ENCODE results near the gene SPINT1.
A peak's percentile ranks its signal among the peaks of the same experiment; 100 is the strongest.
"Not testable (repeated sequence)": the region's sequence is repeated elsewhere in the genome, so short reads cannot be mapped to it uniquely, and the experiment has no call there.

SPINT1 gene

GRCh38 chr15:40830884-40831283 is 13.0 kb upstream of the SPINT1 start:
- DNase-seq = no peak

DNA sequence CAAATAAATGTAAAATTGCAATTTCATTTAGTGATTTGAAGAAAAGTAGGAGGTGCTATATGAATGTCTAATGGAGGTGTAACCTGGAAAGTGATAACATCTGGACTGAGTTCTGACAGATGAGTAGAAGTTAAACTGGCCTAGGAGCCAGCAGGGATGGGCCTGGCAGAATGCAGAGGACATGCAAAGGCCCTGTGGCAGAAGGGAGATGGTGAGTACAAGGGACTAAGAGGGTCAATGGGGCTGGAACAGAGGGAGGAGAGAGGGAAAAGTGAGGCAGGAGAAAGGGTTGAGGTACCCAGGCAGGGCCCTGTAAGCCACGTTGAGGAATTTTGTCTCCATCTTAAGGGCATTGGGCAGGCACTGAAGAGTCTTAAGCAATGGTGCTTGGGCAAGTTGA is 12.0 kb upstream of the SPINT1 start:
- DNase-seq = no peak

GRCh38 chr15:40832903-40833302 is 10.9 kb upstream of the SPINT1 start:
- no peak for DNase-seq

DNA sequence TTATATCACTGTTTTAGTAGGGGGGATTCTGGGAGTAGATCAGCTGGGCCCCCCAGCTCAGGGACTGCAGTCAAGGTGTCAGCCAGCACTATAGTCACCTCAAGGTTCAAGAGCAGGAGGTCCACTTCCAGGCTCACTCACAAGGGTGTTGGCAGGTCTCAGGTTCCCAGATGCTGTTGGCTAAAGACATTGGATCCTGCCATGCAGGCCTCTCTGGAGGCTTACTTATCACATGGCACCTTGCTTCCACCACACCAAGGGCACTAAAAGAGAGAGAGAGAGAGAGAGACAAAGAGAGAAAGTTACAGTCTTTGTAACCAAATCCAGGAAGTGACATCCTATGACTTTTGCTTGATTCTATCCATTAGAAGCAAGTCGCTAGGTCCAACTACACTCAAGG is 7.8 kb upstream of the SPINT1 start:
- no peak for DNase-seq

DNA sequence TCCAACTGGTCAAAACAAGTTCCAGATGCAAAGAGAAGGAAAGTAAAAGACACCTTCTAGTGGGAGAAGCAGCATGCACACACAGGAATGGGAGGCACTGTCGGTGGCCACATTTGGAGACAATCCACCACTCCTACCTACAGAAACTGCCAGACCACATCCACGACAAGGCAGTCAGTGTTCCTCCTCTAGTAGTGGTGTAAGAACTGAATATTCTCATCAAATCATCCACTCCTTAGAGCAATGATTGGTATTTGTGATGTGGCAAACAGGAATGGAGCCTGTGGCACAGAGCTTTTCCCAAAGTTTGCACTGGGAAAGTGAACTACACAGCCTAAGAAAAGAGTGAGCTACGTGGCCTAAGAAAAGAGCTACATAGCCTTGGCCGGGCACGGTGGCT is 5.1 kb upstream of the SPINT1 start:
- DNase-seq = no peak

DNA sequence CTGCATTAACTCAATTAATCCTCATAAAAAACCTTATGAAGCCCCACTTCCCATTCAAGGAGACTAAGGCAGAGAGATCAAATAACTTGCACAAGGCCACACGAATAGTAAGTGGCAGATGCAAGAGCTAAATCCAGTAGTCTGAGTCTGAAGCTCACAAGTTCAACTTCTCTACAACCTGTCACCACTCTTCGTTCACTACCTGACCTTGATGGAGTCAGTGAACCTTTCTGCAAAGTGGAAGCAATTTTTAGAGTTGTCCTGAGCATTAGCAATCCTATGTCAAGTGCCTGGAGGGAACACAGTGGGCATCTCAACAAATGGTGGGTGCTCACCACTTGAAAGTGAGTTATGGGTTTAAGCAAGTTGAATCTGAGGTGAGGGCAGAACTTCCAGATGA is 2.1 kb upstream of the SPINT1 start:
- no peak for DNase-seq

GRCh38 chr15:40843261-40843884 is 475 bp upstream of the SPINT1 start:
- no peak for DNase-seq

DNA sequence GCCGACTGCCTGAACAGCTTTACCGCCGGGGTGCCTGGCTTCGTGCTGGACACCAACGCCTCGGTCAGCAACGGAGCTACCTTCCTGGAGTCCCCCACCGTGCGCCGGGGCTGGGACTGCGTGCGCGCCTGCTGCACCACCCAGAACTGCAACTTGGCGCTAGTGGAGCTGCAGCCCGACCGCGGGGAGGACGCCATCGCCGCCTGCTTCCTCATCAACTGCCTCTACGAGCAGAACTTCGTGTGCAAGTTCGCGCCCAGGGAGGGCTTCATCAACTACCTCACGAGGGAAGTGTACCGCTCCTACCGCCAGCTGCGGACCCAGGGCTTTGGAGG is 815 bp downstream of the SPINT1 start:
- DNase-seq = no peak

DNA sequence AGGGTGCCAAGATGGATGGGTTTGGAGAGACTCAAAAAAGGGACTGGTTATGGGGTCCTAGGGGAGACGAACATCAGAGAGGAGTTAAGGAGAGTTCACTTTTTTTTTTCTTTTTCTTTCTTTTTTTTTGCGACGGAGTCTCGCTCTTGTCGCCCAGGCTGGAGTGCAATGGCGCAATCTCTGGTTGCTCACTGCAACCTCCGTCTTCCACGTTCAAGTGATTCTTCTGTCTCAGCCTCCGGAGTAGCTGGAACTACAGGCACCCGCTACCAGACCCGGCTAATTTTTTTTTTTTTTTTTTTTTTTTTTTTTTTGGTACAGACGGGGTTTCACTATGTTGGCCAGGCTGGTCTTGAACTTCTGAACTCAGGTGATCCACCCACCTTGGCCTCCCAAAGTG is 1.2 kb downstream of the SPINT1 start:
- DNase-seq = no peak

DNA sequence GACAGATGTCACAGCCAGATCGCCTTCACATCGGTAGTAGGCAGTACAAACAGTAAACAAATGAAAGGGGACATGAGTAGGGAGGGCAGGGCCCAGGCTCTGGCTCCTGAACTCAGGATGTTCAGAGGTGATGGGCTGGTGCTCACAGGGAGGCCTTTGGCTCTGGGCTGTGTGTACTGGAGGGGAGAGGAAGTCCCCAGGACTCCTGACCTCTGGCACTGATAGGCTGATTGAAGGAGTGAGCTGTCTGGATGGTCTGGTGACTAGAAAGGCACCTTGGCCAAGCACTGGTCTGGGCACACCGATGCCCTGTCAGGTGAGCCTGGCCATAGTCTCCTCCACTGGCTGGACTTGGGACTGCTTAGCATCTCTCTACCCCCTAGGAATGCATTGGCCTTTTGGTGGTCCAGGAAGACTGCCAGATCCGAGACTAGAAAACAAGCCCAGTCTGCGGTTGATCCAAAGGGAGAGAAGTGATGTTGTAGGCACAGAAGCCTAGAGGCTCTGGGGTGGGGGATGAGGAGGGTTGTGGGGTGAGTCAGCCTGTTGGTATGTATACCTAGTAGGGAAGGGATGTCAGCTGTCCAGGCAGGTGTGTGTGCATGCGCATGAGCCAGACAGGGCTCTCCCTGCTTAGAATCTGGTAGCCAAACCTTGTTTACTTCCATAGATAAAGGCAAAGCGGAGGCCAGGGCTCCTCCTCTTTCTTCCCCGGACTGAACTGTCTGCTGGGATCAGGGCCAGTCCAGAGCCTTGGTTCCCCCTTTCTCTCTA is 1.9 kb downstream of the SPINT1 start:
- DNase-seq = peak; percentile 62

- DNase-seq = no peak
Measured at GRCh38 chr15:40846841-40847222, 3.0 kb downstream of the SPINT1 start.

GRCh38 chr15:40847223-40847961 is 3.5 kb downstream of the SPINT1 start:
- peak; percentile 97 for DNase-seq

GRCh38 chr15:40850576-40851112 is 6.8 kb downstream of the SPINT1 start:
- DNase-seq = peak; percentile 47

- DNase-seq = no peak
Measured at GRCh38 chr15:40852529-40852928, 8.7 kb downstream of the SPINT1 start.

GRCh38 chr15:40853241-40853890 is 9.5 kb downstream of the SPINT1 start:
- no peak for DNase-seq

- no peak for DNase-seq
Measured at GRCh38 chr15:40854161-40854560, 10.3 kb downstream of the SPINT1 start.

GRCh38 chr15:40855706-40856234 is 11.9 kb downstream of the SPINT1 start:
- DNase-seq = no peak

- DNase-seq = no peak
Measured at GRCh38 chr15:40856746-40857145, 12.9 kb downstream of the SPINT1 start.

GRCh38 chr15:40857601-40858341 is 13.9 kb downstream of the SPINT1 start:
- peak; percentile 86 for DNase-seq

DNA sequence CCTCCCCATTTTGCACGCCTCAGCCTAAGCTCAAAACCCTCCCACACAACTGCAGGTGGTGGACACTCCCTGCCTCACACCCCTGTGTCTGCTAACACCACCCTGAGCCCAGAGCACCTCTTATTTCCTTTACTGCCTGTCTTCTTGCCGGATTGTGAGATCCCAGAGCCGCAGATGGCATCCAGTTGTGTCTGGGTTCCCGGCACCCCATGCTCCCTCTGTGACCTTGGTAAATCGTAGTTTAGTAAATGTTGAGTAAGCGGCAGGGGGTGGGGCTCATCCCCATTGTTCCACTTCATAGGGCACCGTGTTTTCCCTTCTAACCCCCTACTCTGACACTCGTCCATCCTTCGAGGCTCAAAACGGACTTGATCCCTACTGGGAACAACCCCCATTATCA is 14.9 kb downstream of the SPINT1 start:
- DNase-seq = no peak

- peak; percentile 91 for DNase-seq
Measured at GRCh38 chr15:40859206-40859851, 15.5 kb downstream of the SPINT1 start.

GRCh38 chr15:40861147-40861546 is 17.3 kb downstream of the SPINT1 start:
- not testable (repeated sequence) for DNase-seq
